Astrocyte (in vitro differentiated cells and primary cell): ENCODE measurements around the gene DOCK2. TPM values are rescaled to one million over a fixed set of nuclear protein-coding genes. Genes with fewer than 3 reads are reported as not detected.

Source experiments
- DNase-seq: peaks from one replicate; pipeline ENCODE4 v3.0.0-alpha.2; 2010; ENCODE audit warnings: low read depth
- FAIRE-seq: peaks from 2 replicates; lab custom pipeline; 2011; peaks lifted over from hg19 to GRCh38; lab: Jason Lieb, UNC
- H2AFZ ChIP-seq: 2 replicates; pipeline ENCODE4 v1.6.0; 2012; ENCODE audit warnings: low read depth, low read length, inconsistent platforms
- H3K27ac ChIP-seq: 2 replicates; pipeline ENCODE4 v1.5.1; 2011; ENCODE audit warnings: low read depth, low read length, inconsistent platforms
- H3K27me3 ChIP-seq: 2 replicates; pipeline ENCODE4 v1.6.0; 2011; ENCODE audit warnings: low read length, inconsistent platforms; ENCODE audit not compliant: insufficient read depth
- H3K36me3 ChIP-seq: 2 replicates; pipeline ENCODE4 v1.5.1; 2011; ENCODE audit warnings: low read length, inconsistent platforms; ENCODE audit not compliant: insufficient read depth
- H3K4me1 ChIP-seq: 2 replicates; pipeline ENCODE4 v1.5.1; 2011; ENCODE audit warnings: low read length, inconsistent platforms; ENCODE audit not compliant: insufficient read depth
- H3K4me2 ChIP-seq: 2 replicates; pipeline ENCODE4 v1.6.0; 2012; ENCODE audit warnings: low read length, inconsistent platforms
- H3K4me3 ChIP-seq: 2 replicates; pipeline ENCODE4 v1.5.1; 2011; ENCODE audit warnings: low read depth, mild to moderate bottlenecking, low read length, inconsistent platforms; ENCODE audit not compliant: insufficient read depth
- H3K79me2 ChIP-seq: 2 replicates; pipeline ENCODE4 v1.6.0; 2012; ENCODE audit warnings: mild to moderate bottlenecking, low read length, inconsistent platforms; ENCODE audit not compliant: insufficient read depth
- H3K9ac ChIP-seq: 2 replicates; pipeline ENCODE4 v1.6.0; 2012; ENCODE audit warnings: mild to moderate bottlenecking, low read length, inconsistent platforms
- H3K9me3 ChIP-seq: 2 replicates; pipeline ENCODE4 v1.5.1; 2012; ENCODE audit warnings: low read depth, mild to moderate bottlenecking, low read length, inconsistent platforms; ENCODE audit not compliant: insufficient read depth
- H4K20me1 ChIP-seq: 2 replicates; pipeline ENCODE4 v1.6.0; 2012; ENCODE audit warnings: low read length, inconsistent platforms; ENCODE audit not compliant: insufficient read depth
- H3K27ac Mint-ChIP-seq: one replicate; pipeline ENCODE4 v1.8.0; 2021; ENCODE audit warnings: mild to moderate bottlenecking, mixed read lengths; ENCODE audit not compliant: unreplicated experiment
- H3K27me3 Mint-ChIP-seq: one replicate; pipeline ENCODE4 v1.8.0; 2021; ENCODE audit warnings: low read depth, mixed read lengths; ENCODE audit not compliant: unreplicated experiment
- H3K36me3 Mint-ChIP-seq: one replicate; pipeline ENCODE4 v1.8.0; 2021; ENCODE audit warnings: low read depth, mixed read lengths; ENCODE audit not compliant: unreplicated experiment
- H3K4me1 Mint-ChIP-seq: one replicate; pipeline ENCODE4 v1.8.0; 2021; ENCODE audit warnings: low read depth, mixed read lengths; ENCODE audit not compliant: unreplicated experiment
- H3K4me3 Mint-ChIP-seq: one replicate; pipeline ENCODE4 v1.8.0; 2021; ENCODE audit warnings: mild to moderate bottlenecking, moderate library complexity, mixed read lengths; ENCODE audit not compliant: unreplicated experiment
- H3K9me3 Mint-ChIP-seq: one replicate; pipeline ENCODE4 v1.8.0; 2021; ENCODE audit warnings: mild to moderate bottlenecking, mixed read lengths; ENCODE audit not compliant: unreplicated experiment
- CTCF ChIP-seq: IDR thresholded peaks from 2 replicates; pipeline ENCODE4 v1.5.1; 2011; ENCODE audit warnings: low read depth, mild to moderate bottlenecking, inconsistent platforms, low read length, moderate library complexity; ENCODE audit not compliant: insufficient read depth
- EZH2 ChIP-seq: IDR thresholded peaks from 2 replicates; pipeline ENCODE4 v1.6.1; 2012; ENCODE audit warnings: mild to moderate bottlenecking, low read length, inconsistent platforms; ENCODE audit not compliant: insufficient read depth
- total RNA-seq: library from RNA; stranded (reverse); gene quantifications from 2 replicates; pipeline ENCODE4 v1.2.1, GENCODE V29; 2021

DOCK2 gene
- total RNA-seq, 1 donor from 2014 or later, result 0.66 TPM

GRCh38 chr5:169795338-169795737 lies 158.3 kb downstream of the DOCK2 start:
- H3K27ac ChIP-seq, result no peak overlapping the region
- H3K4me3 ChIP-seq, result no peak overlapping the region
- H3K9ac ChIP-seq, result no peak overlapping the region
- FAIRE-seq, result no peak
- H4K20me1 ChIP-seq, result no peaks in the 10 kb centered on the region
- no peaks in the 10 kb centered on the region for H3K9me3 ChIP-seq
- Mint-ChIP-seq H3K4me3 (no peak overlapping the region), H3K27ac (no peak overlapping the region), H3K9me3 (peaks cover 3% of the 10 kb centered on the region), H3K36me3 (peaks cover 1% of the 10 kb centered on the region), H3K4me1 (peaks cover 7% of the 10 kb centered on the region), H3K27me3 (peaks cover 16% of the 10 kb centered on the region)
- no peaks in the 10 kb centered on the region for H3K79me2 ChIP-seq
- no peak overlapping the region for H3K4me2 ChIP-seq
- DNase-seq, result no peak
- H2AFZ ChIP-seq, result no peak overlapping the region
- no peaks in the 10 kb centered on the region for H3K27me3 ChIP-seq
- peaks cover 4% of the 10 kb centered on the region for H3K4me1 ChIP-seq
- H3K36me3 ChIP-seq, result no peaks in the 10 kb centered on the region
- TF ChIP-seq EZH2 (no peak), CTCF (no peak)

GRCh38 chr5:169796731-169797130 lies 159.7 kb downstream of the DOCK2 start:
- no peak overlapping the region for H3K27ac Mint-ChIP-seq
- H3K4me3 Mint-ChIP-seq, result no peak overlapping the region
- no peak overlapping the region for H3K4me2 ChIP-seq
- no peaks in the 10 kb centered on the region for H3K36me3 ChIP-seq
- peak; percentile 29 for DNase-seq
- no peaks in the 10 kb centered on the region for H3K9me3 ChIP-seq
- no peaks in the 10 kb centered on the region for H3K27me3 ChIP-seq
- H4K20me1 ChIP-seq, result no peaks in the 10 kb centered on the region
- peaks cover 11% of the 10 kb centered on the region for H3K27me3 Mint-ChIP-seq
- no peak overlapping the region for H2AFZ ChIP-seq
- FAIRE-seq, result no peak
- no peaks in the 10 kb centered on the region for H3K79me2 ChIP-seq
- peaks cover 3% of the 10 kb centered on the region for H3K9me3 Mint-ChIP-seq
- peaks cover 7% of the 10 kb centered on the region for H3K4me1 Mint-ChIP-seq
- no peak overlapping the region for H3K9ac ChIP-seq
- peaks cover 11% of the 10 kb centered on the region for H3K4me1 ChIP-seq
- H3K36me3 Mint-ChIP-seq, result peaks cover 1% of the 10 kb centered on the region
- TF ChIP-seq EZH2 (no peak), CTCF (no peak)
- H3K4me3 ChIP-seq, result no peak overlapping the region
- no peak overlapping the region for H3K27ac ChIP-seq

- Histone ChIP-seq H3K9ac (no peak overlapping the region), H4K20me1 (no peaks in the 10 kb centered on the region), H3K4me1 (peaks cover 11% of the 10 kb centered on the region), H3K27me3 (no peaks in the 10 kb centered on the region), H3K36me3 (no peaks in the 10 kb centered on the region), H3K4me3 (no peak overlapping the region), H3K9me3 (no peaks in the 10 kb centered on the region), H3K79me2 (no peaks in the 10 kb centered on the region), H3K4me2 (no peak overlapping the region), H2AFZ (no peak overlapping the region), H3K27ac (no peak overlapping the region)
- Mint-ChIP-seq H3K4me3 (no peak overlapping the region), H3K36me3 (peaks cover 1% of the 10 kb centered on the region), H3K27ac (no peak overlapping the region), H3K9me3 (peaks cover 3% of the 10 kb centered on the region), H3K27me3 (peaks cover 11% of the 10 kb centered on the region), H3K4me1 (peaks cover 7% of the 10 kb centered on the region)
- FAIRE-seq (no peak), DNase-seq (no peak)
- no peak for TF ChIP-seq CTCF
- no peak for TF ChIP-seq EZH2
Measured at GRCh38 chr5:169797577-169797976, 160.5 kb downstream of the DOCK2 start.
